ENCODE results near the gene ELL. TPM values are rescaled to one million over a fixed set of nuclear protein-coding genes. Genes with fewer than 3 reads are reported as not detected.
A peak's percentile ranks its signal among the peaks of the same experiment; 100 is the strongest.

The ELL gene
- total RNA-seq, 1 donor from 2014 or later, result 24.5 TPM

DNA sequence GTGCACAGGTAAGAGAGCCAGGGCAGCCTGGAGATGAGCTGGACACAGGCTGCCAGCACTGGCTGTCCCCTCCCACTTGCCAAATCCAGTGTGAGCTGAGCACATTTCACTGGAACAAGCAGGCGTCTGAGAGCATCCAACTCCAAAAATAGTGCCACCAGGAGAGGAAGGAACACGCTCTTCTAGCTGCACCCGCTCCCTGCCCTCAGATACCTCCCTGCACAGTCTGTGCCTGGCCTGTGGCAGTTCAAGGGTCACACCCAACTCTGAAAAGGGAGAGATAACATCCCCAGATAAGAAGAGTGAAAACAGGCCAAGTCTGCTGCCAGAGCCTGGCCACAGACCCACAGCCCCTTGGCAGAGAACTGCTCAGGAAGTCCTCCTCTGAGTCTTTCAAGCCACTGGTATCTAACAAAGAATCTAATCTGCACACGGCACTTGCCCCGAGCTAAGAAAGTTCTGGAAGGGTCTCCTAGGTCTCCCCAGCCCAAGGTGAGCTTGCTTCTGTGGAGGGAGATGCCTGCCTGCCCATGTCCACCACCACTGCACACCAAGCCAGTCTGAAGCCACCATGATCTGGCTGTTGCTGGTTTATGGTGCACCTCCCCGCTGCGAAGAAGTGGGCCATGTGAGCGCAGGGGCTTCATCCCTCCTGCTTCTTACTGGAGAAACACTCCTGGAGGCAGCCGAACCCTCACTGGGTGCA is 14.7 kb downstream of the ELL start:
- Histone ChIP-seq H3K9ac (ENCODE audit: low read depth in 1 of 3, low read length in 3 of 3) (peak overlapping the region; percentile 7 to 79 (median 62)), H3K27me3 (ENCODE audit: control insufficient read depth in 3 of 3, insufficient read depth in 3 of 3, low read length in 3 of 3) (no peaks in the 10 kb centered on the region), H3K4me3 (ENCODE audit: low read length in 3 of 3) (peak overlapping the region; percentile 35 to 54 (median 43)), H3K36me3 (ENCODE audit: control insufficient read depth in 3 of 3, insufficient read depth in 3 of 3, low read length in 3 of 3) (no peaks in the 10 kb centered on the region), H3K9me3 (ENCODE audit: control insufficient read depth in 3 of 3, low read length in 3 of 3) (no peaks in the 10 kb centered on the region), H3K27ac (ENCODE audit: low read depth, low read length) (peak overlapping the region; percentile 80), H3K4me1 (ENCODE audit: control insufficient read depth in 3 of 3, insufficient read depth in 3 of 3, low read length in 3 of 3) (peaks cover 83 to 90% (median 85%) of the 10 kb centered on the region in 3 donors)

DNA sequence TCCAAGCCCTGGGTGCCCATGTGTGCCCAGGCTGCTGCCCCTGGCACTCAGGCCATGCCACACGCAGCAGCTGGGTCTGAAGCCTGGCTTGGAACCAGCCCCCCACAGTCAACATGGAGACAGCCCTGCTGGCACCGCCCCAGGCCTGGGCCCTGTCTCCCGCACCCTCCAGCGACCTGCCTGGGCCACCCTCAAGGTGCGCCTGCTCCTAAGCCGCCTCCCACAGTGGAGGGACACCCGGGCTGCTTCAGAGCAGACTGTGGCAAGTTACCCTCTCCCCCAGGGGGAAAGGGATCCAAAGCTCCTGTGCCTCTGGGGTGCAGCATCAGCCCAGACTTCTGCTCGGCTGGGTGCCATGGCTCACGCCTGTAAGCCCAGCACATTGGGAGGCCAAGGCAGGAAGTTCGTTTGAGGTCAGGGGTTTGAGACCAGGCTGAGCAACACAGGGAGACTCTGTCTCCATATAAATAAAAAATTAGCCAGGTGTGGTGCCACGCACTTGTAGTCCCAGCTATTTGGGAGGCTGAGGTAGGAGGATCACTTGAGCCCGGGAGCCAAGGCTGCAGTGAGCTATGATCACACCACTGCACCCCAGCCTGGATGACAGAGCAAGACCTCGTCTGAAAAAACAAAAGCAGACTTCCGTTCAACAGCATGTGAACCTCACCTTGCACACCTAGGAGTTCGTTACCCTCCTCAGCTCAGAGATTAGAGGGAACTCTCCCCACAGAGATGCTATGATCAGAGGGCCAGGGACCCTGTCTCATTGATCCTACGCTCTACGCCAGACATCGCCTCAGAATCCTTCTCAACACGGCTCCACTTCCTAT is 15.6 kb downstream of the ELL start:
- Histone ChIP-seq H3K9ac (ENCODE audit: low read depth in 1 of 3, low read length in 3 of 3) (peak overlapping the region; percentile 11 to 79 (median 44)), H3K4me3 (ENCODE audit: low read length in 3 of 3) (peak overlapping the region in 2 of 3 donors; percentile 43 to 54)

DNA sequence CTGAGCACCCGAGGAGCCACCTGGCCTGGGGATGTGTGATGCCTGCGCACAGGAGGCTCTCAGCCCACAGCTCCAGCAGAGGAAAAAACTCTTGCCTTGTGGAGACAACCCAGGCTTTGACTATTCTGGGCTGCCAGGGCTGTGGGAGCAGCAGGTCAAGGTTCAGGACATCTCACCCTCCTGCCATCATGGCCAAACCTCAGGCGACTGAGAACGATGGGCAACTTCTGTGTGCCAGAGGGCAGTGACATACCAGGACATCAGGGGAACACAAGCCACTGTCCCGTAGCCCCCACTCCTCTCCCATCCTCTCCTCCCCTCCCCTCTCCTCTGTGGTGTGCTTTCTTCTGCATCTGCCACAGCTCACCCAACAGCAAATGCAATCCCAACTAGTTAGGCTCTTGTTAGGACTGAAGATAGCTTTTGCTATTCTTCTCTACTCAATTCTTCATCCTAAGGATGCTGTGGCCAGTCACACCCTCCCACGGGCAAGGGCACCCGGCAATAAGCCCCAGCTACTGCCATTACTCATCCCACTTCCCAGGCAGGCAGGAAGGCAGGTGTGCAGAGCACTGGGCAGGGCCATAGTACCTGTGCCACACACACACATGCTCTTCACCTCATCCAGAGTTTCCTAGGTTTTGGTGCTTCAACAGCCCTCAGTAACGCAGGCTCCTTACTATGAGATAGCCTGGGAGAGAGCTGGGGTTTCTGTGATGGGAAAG is 16.8 kb downstream of the ELL start:
- peak overlapping the region; percentile 80 for H3K27ac ChIP-seq (ENCODE audit: low read depth, low read length)
- H3K4me3 ChIP-seq (ENCODE audit: low read length in 3 of 3), result peak overlapping the region in 1 of 3 donors; percentile 22
- H3K9ac ChIP-seq (ENCODE audit: low read depth in 1 of 3, low read length in 3 of 3), result peak overlapping the region; percentile 11 to 79 (median 44)
- no peaks in the 10 kb centered on the region for H3K9me3 ChIP-seq (ENCODE audit: control insufficient read depth in 3 of 3, low read length in 3 of 3)
- peaks cover 99 to 100% (median 100%) of the 10 kb centered on the region in 3 donors for H3K4me1 ChIP-seq (ENCODE audit: control insufficient read depth in 3 of 3, insufficient read depth in 3 of 3, low read length in 3 of 3)
- no peaks in the 10 kb centered on the region for H3K27me3 ChIP-seq (ENCODE audit: control insufficient read depth in 3 of 3, insufficient read depth in 3 of 3, low read length in 3 of 3)
- H3K36me3 ChIP-seq (ENCODE audit: control insufficient read depth in 3 of 3, insufficient read depth in 3 of 3, low read length in 3 of 3), result no peaks in the 10 kb centered on the region

More for the DNA sequence above, 15.6 kb downstream of the ELL start:
- Histone ChIP-seq H3K27me3 (ENCODE audit: control insufficient read depth in 3 of 3, insufficient read depth in 3 of 3, low read length in 3 of 3) (no peaks in the 10 kb centered on the region), H3K9me3 (ENCODE audit: control insufficient read depth in 3 of 3, low read length in 3 of 3) (no peaks in the 10 kb centered on the region), H3K4me1 (ENCODE audit: control insufficient read depth in 3 of 3, insufficient read depth in 3 of 3, low read length in 3 of 3) (peaks cover 91 to 96% (median 93%) of the 10 kb centered on the region in 3 donors), H3K36me3 (ENCODE audit: control insufficient read depth in 3 of 3, insufficient read depth in 3 of 3, low read length in 3 of 3) (no peaks in the 10 kb centered on the region), H3K27ac (ENCODE audit: low read depth, low read length) (peak overlapping the region; percentile 80)

DNA sequence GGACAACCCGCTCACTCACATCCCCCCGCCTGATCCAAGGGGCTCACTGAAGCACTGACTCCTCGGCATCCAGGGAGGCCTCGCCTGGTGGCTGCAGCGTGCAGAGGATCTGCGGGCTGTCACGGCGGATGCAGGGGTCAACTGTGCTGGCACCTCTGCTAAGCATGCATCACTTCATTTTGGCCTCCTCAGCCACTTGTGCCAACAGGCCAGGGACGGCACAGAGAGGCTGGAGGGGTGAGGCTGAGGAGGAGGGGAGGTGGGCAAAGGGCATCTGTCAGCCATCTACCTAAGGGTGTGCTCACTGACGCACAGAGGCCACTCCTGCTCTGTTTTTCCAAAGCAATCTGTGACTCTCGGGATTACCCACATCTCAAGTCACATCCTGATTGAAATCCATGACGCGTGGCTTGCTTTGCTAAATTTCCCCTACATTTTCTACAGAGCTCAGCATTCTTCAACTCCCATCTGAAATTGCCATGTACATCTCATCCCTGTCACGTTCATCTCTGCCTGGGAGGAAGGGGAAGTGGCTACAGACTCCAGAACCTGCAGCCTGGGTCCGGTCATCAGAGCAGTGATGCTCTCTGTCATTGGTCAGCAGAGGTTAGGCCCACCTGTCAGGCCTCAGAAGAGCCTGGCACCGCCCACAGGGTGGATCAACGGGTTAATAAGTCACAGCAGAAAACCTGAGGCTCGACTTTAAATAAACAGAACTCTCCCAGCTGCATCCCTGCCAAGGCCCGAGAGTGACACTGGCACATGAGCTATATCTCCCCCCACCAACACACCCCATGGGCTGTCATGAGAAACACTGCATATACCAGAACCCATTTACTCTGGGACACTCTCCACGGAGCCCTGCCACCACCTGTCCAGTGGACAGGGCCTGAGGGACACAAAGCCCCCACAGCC is 17.6 kb downstream of the ELL start:
- Histone ChIP-seq H3K4me1 (ENCODE audit: control insufficient read depth in 3 of 3, insufficient read depth in 3 of 3, low read length in 3 of 3) (peaks cover 99 to 100% (median 100%) of the 10 kb centered on the region in 3 donors), H3K27ac (ENCODE audit: low read depth, low read length) (peak overlapping the region; percentile 80), H3K36me3 (ENCODE audit: control insufficient read depth in 3 of 3, insufficient read depth in 3 of 3, low read length in 3 of 3) (no peaks in the 10 kb centered on the region)

DNA sequence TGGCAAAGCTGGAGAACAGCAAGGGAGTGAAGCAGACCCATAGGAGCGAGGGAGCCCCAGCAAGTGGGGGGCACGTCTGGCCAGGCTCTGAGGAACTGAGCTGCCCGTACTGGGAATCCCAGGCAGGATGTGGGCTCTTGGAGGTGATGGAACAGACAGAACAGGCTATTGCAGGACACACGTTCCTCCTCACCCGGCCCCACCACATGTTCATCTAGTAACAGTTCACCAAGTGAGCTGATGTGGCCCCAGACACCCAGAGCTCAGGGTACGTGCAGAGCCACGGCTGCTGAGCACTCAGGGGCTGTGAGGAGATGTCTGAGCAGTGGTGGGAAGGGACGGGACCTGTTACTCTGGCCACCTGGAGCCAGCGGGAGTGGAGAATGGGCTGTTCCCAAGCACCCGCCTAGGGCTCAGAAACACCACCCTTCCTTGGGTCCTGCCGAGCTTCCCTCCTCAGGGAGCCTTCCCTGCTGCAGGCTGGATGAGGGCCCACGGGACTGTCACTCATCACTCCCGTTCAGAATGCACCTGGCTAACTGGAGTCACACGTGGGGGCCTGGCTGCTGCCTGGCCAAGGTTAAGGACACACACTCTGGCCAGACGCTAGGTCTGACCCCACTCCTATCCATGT is 18.4 kb downstream of the ELL start:
- Histone ChIP-seq H3K4me3 (ENCODE audit: low read length in 3 of 3) (peak overlapping the region; percentile 33 to 56 (median 35)), H3K27me3 (ENCODE audit: control insufficient read depth in 3 of 3, insufficient read depth in 3 of 3, low read length in 3 of 3) (no peaks in the 10 kb centered on the region), H3K9ac (ENCODE audit: low read depth in 1 of 3, low read length in 3 of 3) (peak overlapping the region; percentile 27 to 79 (median 51)), H3K27ac (ENCODE audit: low read depth, low read length) (peak overlapping the region; percentile 80), H3K36me3 (ENCODE audit: control insufficient read depth in 3 of 3, insufficient read depth in 3 of 3, low read length in 3 of 3) (no peaks in the 10 kb centered on the region), H3K4me1 (ENCODE audit: control insufficient read depth in 3 of 3, insufficient read depth in 3 of 3, low read length in 3 of 3) (peaks cover 98 to 100% (median 98%) of the 10 kb centered on the region in 3 donors), H3K9me3 (ENCODE audit: control insufficient read depth in 3 of 3, low read length in 3 of 3) (no peaks in the 10 kb centered on the region)

More for the DNA sequence above, 17.6 kb downstream of the ELL start:
- H3K4me3 ChIP-seq (ENCODE audit: low read length in 3 of 3), result peak overlapping the region; percentile 28 to 56 (median 33)
- H3K9me3 ChIP-seq (ENCODE audit: control insufficient read depth in 3 of 3, low read length in 3 of 3), result no peaks in the 10 kb centered on the region
- no peaks in the 10 kb centered on the region for H3K27me3 ChIP-seq (ENCODE audit: control insufficient read depth in 3 of 3, insufficient read depth in 3 of 3, low read length in 3 of 3)
- peak overlapping the region; percentile 27 to 79 (median 42) for H3K9ac ChIP-seq (ENCODE audit: low read depth in 1 of 3, low read length in 3 of 3)

DNA sequence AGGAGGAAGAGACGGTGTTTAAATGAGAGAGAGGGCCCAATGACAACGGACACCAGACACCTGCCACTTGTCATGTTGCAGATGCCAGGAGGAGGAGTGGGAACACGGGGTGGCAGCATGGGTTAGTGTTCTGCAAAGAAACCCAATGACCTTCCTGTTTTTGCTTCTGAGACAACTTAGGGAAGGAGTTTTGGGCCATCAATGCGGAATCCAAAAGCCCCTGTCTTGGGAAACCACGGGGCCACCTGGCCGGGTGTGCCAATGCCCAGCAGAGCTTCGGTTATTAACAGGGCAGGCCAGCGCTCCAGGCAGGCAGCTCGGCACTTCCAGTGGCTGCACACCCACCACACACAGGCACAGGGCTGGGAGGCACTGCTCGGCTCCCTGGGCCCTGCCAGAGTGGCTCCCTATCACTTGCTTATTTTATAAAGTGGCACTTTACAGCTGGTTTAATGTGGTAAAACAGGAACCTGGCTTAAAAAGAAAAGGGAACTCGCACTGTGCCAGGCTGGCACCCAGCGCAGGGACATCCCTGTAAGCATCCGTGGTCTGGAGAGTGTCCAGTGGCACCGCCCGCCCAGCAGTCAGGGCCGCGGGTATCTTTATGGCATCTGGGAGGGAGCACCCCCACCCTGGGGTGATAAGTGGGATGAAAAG is 19.1 kb downstream of the ELL start:
- H3K36me3 ChIP-seq (ENCODE audit: control insufficient read depth in 3 of 3, insufficient read depth in 3 of 3, low read length in 3 of 3), result no peaks in the 10 kb centered on the region
- H3K9me3 ChIP-seq (ENCODE audit: control insufficient read depth in 3 of 3, low read length in 3 of 3), result no peaks in the 10 kb centered on the region
- H3K4me3 ChIP-seq (ENCODE audit: low read length in 3 of 3), result peak overlapping the region; percentile 19 to 41 (median 35)
- H3K4me1 ChIP-seq (ENCODE audit: control insufficient read depth in 3 of 3, insufficient read depth in 3 of 3, low read length in 3 of 3), result peaks cover 96 to 100% (median 98%) of the 10 kb centered on the region in 3 donors
- H3K9ac ChIP-seq (ENCODE audit: low read depth in 1 of 3, low read length in 3 of 3), result peak overlapping the region; percentile 51 to 79 (median 62)
- peak overlapping the region; percentile 80 for H3K27ac ChIP-seq (ENCODE audit: low read depth, low read length)
- no peaks in the 10 kb centered on the region for H3K27me3 ChIP-seq (ENCODE audit: control insufficient read depth in 3 of 3, insufficient read depth in 3 of 3, low read length in 3 of 3)

DNA sequence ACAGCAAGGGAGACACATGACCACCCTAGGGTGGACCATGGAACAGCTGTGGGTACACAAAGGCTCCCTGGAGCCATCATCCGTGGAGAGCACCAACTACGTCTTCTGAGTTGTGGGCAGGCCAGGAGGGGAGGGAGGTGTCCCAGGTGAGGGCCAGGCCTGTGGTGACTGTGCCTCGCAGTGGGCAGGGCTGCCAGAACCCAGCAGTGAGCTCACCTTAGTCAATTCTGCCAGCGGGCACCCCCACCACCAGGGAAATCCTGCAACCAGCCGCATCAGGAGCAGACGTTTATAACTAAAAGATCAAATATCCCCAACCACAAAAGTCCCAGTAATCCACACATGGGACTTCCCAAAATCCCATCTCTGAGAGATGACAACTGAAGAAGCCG is 19.6 kb downstream of the ELL start:
- H3K4me3 ChIP-seq (ENCODE audit: low read length in 3 of 3), result peak overlapping the region in 2 of 3 donors; percentile 35 to 65
- H3K9me3 ChIP-seq (ENCODE audit: control insufficient read depth in 3 of 3, low read length in 3 of 3), result no peaks in the 10 kb centered on the region
- H3K27ac ChIP-seq (ENCODE audit: low read depth, low read length), result peak overlapping the region; percentile 80
- H3K27me3 ChIP-seq (ENCODE audit: control insufficient read depth in 3 of 3, insufficient read depth in 3 of 3, low read length in 3 of 3), result no peaks in the 10 kb centered on the region
- peak overlapping the region; percentile 24 to 79 (median 51) for H3K9ac ChIP-seq (ENCODE audit: low read depth in 1 of 3, low read length in 3 of 3)
- no peaks in the 10 kb centered on the region for H3K36me3 ChIP-seq (ENCODE audit: control insufficient read depth in 3 of 3, insufficient read depth in 3 of 3, low read length in 3 of 3)
- H3K4me1 ChIP-seq (ENCODE audit: control insufficient read depth in 3 of 3, insufficient read depth in 3 of 3, low read length in 3 of 3), result peaks cover 91 to 96% (median 94%) of the 10 kb centered on the region in 3 donors

DNA sequence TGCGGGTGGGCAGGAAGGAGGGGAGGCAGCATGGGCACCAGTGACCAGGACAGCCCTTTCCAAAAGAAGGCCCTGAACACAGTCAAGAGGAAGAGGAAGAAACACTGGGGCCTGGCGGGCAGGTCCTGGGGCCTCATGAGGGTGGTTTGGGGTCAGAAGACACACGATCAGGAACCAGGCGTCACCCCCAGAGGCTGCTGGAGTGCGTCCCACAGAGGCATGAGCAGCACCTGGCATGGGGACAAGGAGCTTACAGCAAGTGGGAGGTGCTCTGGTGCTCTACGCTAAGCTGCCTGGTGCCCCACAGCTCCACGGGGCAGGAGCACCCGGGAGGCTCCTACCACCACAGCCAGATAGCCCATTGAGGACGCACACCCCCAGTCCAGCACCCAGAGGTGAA is 20.0 kb downstream of the ELL start:
- no peaks in the 10 kb centered on the region for H3K27me3 ChIP-seq (ENCODE audit: control insufficient read depth in 3 of 3, insufficient read depth in 3 of 3, low read length in 3 of 3)
- no peaks in the 10 kb centered on the region for H3K36me3 ChIP-seq (ENCODE audit: control insufficient read depth in 3 of 3, insufficient read depth in 3 of 3, low read length in 3 of 3)
- peak overlapping the region; percentile 24 to 79 (median 51) for H3K9ac ChIP-seq (ENCODE audit: low read depth in 1 of 3, low read length in 3 of 3)
- H3K4me3 ChIP-seq (ENCODE audit: low read length in 3 of 3), result peak overlapping the region in 2 of 3 donors; percentile 27 to 65
- peak overlapping the region; percentile 80 for H3K27ac ChIP-seq (ENCODE audit: low read depth, low read length)
- peaks cover 90 to 96% (median 91%) of the 10 kb centered on the region in 3 donors for H3K4me1 ChIP-seq (ENCODE audit: control insufficient read depth in 3 of 3, insufficient read depth in 3 of 3, low read length in 3 of 3)
- H3K9me3 ChIP-seq (ENCODE audit: control insufficient read depth in 3 of 3, low read length in 3 of 3), result no peaks in the 10 kb centered on the region
